RKO (cell line): Measurements from ENCODE around the gene HNRNPUL2.
A peak's percentile ranks its signal among the peaks of the same experiment; 100 is the strongest.
"Not testable (repeated sequence)": the region's sequence is repeated elsewhere in the genome, so short reads cannot be mapped to it uniquely, and the experiment has no call there.

Experiments used
- DNase-seq: peaks from one replicate; pipeline ENCODE4 v3.0.0-alpha.2; 2016; ENCODE audit warnings: low spot score

Gene HNRNPUL2

GRCh38 chr11:62727165-62727871, at the start of gene HNRNPUL2:
Gene HNRNPUL2 (minus strand): TSS chr11:62727457. CDS start chr11:62727156, 301 bp downstream.
- DNase-seq = peak; percentile 99

- DNase-seq = no peak
These were observed 48.4 kb upstream of the HNRNPUL2 start for GRCh38 chr11:62775646-62776045.

GRCh38 chr11:62774407-62774806, 47.1 kb upstream of the HNRNPUL2 start:
- DNase-seq = no peak

GRCh38 chr11:62771144-62772021, 44.1 kb upstream of the HNRNPUL2 start, which contains the start of gene TAF6L:
Gene TAF6L (plus strand): TSS chr11:62771396. CDS start chr11:62775784, 4,388 bp downstream.
- peak; percentile 98 for DNase-seq

GRCh38 chr11:62770778-62771143, 43.5 kb upstream of the HNRNPUL2 start:
- DNase-seq = peak; percentile 47

GRCh38 chr11:62760867-62761227, 33.6 kb upstream of the HNRNPUL2 start:
- not testable (repeated sequence) for DNase-seq

- no peak for DNase-seq
These were observed 30.9 kb upstream of the HNRNPUL2 start for GRCh38 chr11:62757846-62758788.

- DNase-seq = no peak
These were observed 27.9 kb upstream of the HNRNPUL2 start for GRCh38 chr11:62755086-62755615.

GRCh38 chr11:62753736-62754603, 26.7 kb upstream of the HNRNPUL2 start, which contains the start of gene ZBTB3:
Gene ZBTB3 (minus strand): TSS chr11:62754160. CDS start chr11:62753664, 496 bp downstream.
- DNase-seq = peak; percentile 100

GRCh38 chr11:62752994-62753735, 25.9 kb upstream of the HNRNPUL2 start:
- no peak for DNase-seq

GRCh38 chr11:62752177-62752785, 25.0 kb upstream of the HNRNPUL2 start:
- DNase-seq = no peak

GRCh38 chr11:62749931-62750330, 22.7 kb upstream of the HNRNPUL2 start:
- DNase-seq = not testable (repeated sequence)

- no peak for DNase-seq
These were observed 20.4 kb upstream of the HNRNPUL2 start for GRCh38 chr11:62747475-62748160.

- no peak for DNase-seq
These were observed 9.9 kb upstream of the HNRNPUL2 start for GRCh38 chr11:62737196-62737595.

GRCh38 chr11:62732830-62733229, 5.6 kb upstream of the HNRNPUL2 start:
- DNase-seq = peak; percentile 62

GRCh38 chr11:62730076-62730475, 2.8 kb upstream of the HNRNPUL2 start:
- DNase-seq = not testable (repeated sequence)

- DNase-seq = peak; percentile 93
These were observed 1.1 kb upstream of the HNRNPUL2 start, which contains the start of gene TTC9C for GRCh38 chr11:62728171-62728988. Gene TTC9C (plus strand): TSS chr11:62728486. CDS start chr11:62728849, 363 bp downstream.

- DNase-seq = peak; percentile 98
These were observed 564 bp upstream of the HNRNPUL2 start for GRCh38 chr11:62727872-62728170.
